Ishikawa (cell line): ENCODE data around the gene SMARCD3.

Experiments
- CEBPB ChIP-seq: IDR thresholded peaks from 2 replicates; pipeline ENCODE4 v1.6.1; 2012
- EP300 ChIP-seq: IDR thresholded peaks from 2 replicates; pipeline ENCODE4 v1.6.1; 2012; ENCODE audit warnings: borderline replicate concordance
- FOXM1 ChIP-seq: IDR thresholded peaks from 2 replicates; pipeline ENCODE4 v1.6.1; 2012; ENCODE audit warnings: low read depth, borderline replicate concordance
- RAD21 ChIP-seq: IDR thresholded peaks from 2 replicates; pipeline ENCODE4 v1.6.1; 2012; ENCODE audit warnings: low read depth
- REST ChIP-seq: IDR thresholded peaks from 2 replicates; pipeline ENCODE4 v1.6.1; 2012; ENCODE audit warnings: low read depth, mild to moderate bottlenecking
- TAF1 ChIP-seq: IDR thresholded peaks from 2 replicates; pipeline ENCODE4 v1.6.1; 2012; ENCODE audit warnings: low read depth, mild to moderate bottlenecking
- TCF12 ChIP-seq: IDR thresholded peaks from 2 replicates; pipeline ENCODE4 v1.6.1; 2012; ENCODE audit warnings: low read depth
- ZBTB7A ChIP-seq: IDR thresholded peaks from 2 replicates; pipeline ENCODE4 v1.6.1; 2012; ENCODE audit warnings: low read depth
- TF ChIP-seq, protein P1 (sequence below): IDR thresholded peaks from 2 replicates; pipeline ENCODE4 v1.6.1; 2012
- TF ChIP-seq, protein P2 (sequence below): IDR thresholded peaks from 2 replicates; pipeline ENCODE4 v1.6.1; 2012

DNA sequence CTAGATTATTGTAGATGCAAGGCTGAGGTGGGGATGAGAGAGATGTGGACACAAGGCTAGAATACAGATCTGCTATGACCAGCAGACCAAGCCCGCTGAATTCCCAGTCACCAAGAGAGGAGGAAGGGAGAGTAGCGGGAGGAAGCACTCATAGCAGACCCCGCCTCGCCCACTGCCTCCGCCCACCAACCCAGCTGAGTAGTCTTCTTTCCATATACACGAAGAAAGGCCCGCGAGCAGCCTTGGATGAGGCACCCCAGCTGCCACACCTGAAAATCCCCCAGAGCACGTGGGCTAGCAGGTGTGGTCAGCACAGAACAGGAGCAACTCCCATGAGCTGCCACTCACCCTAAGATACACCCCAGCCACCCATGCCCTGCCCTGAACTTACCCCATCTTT is 30.3 kb downstream of the SMARCD3 start:
- TF ChIP-seq RAD21 (no peak), ZBTB7A (no peak), TAF1 (no peak), TCF12 (no peak), REST (no peak), CEBPB (no peak), EP300 (no peak), FOXM1 (no peak)
- TF ChIP-seq, protein P1, sequence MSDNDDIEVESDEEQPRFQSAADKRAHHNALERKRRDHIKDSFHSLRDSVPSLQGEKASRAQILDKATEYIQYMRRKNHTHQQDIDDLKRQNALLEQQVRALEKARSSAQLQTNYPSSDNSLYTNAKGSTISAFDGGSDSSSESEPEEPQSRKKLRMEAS, result no peak
- TF ChIP-seq, protein P2, sequence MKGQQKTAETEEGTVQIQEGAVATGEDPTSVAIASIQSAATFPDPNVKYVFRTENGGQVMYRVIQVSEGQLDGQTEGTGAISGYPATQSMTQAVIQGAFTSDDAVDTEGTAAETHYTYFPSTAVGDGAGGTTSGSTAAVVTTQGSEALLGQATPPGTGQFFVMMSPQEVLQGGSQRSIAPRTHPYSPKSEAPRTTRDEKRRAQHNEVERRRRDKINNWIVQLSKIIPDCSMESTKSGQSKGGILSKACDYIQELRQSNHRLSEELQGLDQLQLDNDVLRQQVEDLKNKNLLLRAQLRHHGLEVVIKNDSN, result no peak
